Measurements from ENCODE around the gene C5orf34. TPM values are rescaled to one million over a fixed set of nuclear protein-coding genes. Genes with fewer than 3 reads are reported as not detected.

Gene C5orf34
- total and polyA plus RNA-seq, 2 of the 4 experiments (the other 2 are of a cell fraction), result 3.3 to 6.1 TPM

GRCh38 chr5:43540746-43541145 is 25.8 kb upstream of the C5orf34 start:
- H3K56ac ChIP-seq (ENCODE audit: extremely low read depth, insufficient read depth, low read length), result no peak overlapping the region
- no peaks in the 10 kb centered on the region for H4K20me1 ChIP-seq (ENCODE audit: insufficient read depth, low read length)
- H4K8ac ChIP-seq (ENCODE audit: low read depth in 2 of 2, low read length in 2 of 2), result no peak overlapping the region
- H2BK15ac ChIP-seq (ENCODE audit: low read depth, low read length), result no peak overlapping the region
- H2BK5ac ChIP-seq (ENCODE audit: low read depth, low read length, poor library complexity, severe bottlenecking), result no peak overlapping the region
- no peak overlapping the region for H3K4me2 ChIP-seq (ENCODE audit: low read depth, low read length)
- H3K27me3 ChIP-seq (ENCODE audit: control insufficient read depth, insufficient read depth, low read length), result no peaks in the 10 kb centered on the region
- no peak overlapping the region for H3K14ac ChIP-seq (replicated peaks; ENCODE audit: low read depth, low read length)
- no peaks in the 10 kb centered on the region for H3K9me1 ChIP-seq (ENCODE audit: insufficient read depth, low read length)
- H3K9me3 ChIP-seq (ENCODE audit: control insufficient read depth, insufficient read depth, low read length), result no peaks in the 10 kb centered on the region
- DNase-seq (no peak), ATAC-seq (ENCODE audit: low read depth) (no peak)
- ChIA-PET POLR2A (ENCODE audit: unreplicated experiment) (no interaction called here), CTCF (interaction anchor here (0.6 to 1.0 kb wide), 2 partner anchors 15 to 1854 kb away, joined by 3 to 4 read pairs; no protein-coding TSS in a partner anchor)
- in situ Hi-C loops (cut with MboI; ENCODE audit: low sequenced_read_pairs), result no loop called here
- TF ChIP-seq BHLHE40 (IDR thresholded peaks at IDR 0.05; ENCODE audit: low read depth, low read length), result no peak
- TF ChIP-seq CEBPB (IDR thresholded peaks at IDR 0.05; ENCODE audit: low read depth, low read length), result no peak
- TF ChIP-seq MXI1 (IDR thresholded peaks at IDR 0.05; ENCODE audit: borderline replicate concordance, low read depth, low read length), result no peak
- TF ChIP-seq CHD1 (IDR thresholded peaks at IDR 0.05; ENCODE audit: low read depth, low read length), result no peak
- TF ChIP-seq RCOR1 (IDR thresholded peaks at IDR 0.05; ENCODE audit: insufficient replicate concordance, low read length), result no peak
- TF ChIP-seq NFE2L2 (IDR thresholded peaks at IDR 0.05; ENCODE audit: low read depth, low read length), result no peak
- no peak for TF ChIP-seq RAD21 (IDR thresholded peaks at IDR 0.05; ENCODE audit: low read length)
- no peak for TF ChIP-seq FOS (IDR thresholded peaks at IDR 0.05; ENCODE audit: low read depth, low read length)
- no peak for TF ChIP-seq SMC3 (IDR thresholded peaks at IDR 0.05; ENCODE audit: low read depth, low read length)
- no peak for TF ChIP-seq RFX5 (IDR thresholded peaks at IDR 0.05; ENCODE audit: low read depth, low read length)
- TF ChIP-seq POLR2A (IDR thresholded peaks at IDR 0.05; ENCODE audit: low read depth, low read length), result no peak
- TF ChIP-seq CTCF (conservative IDR thresholded peaks at IDR 0.05; ENCODE audit: low read depth, low read length), result no peak
- no peak for TF ChIP-seq USF2 (IDR thresholded peaks at IDR 0.05; ENCODE audit: low read depth, low read length)
- no peak for TF ChIP-seq ELK1 (IDR thresholded peaks at IDR 0.05; ENCODE audit: borderline replicate concordance, low read depth, low read length)
- TF ChIP-seq MAFK (IDR thresholded peaks at IDR 0.05; ENCODE audit: low read depth, low read length), result no peak
- no peak for TF ChIP-seq MAZ (IDR thresholded peaks at IDR 0.05; ENCODE audit: borderline replicate concordance, low read depth, low read length)
- no peak overlapping the region for H2AK5ac ChIP-seq (ENCODE audit: low read depth, low read length)
- peaks cover 19 to 20% of the 10 kb centered on the region in 2 experiments for H3K79me1 ChIP-seq (ENCODE audit: low read depth in 1 of 2, low read length in 2 of 2)
- no peak overlapping the region for H2BK20ac ChIP-seq (ENCODE audit: low read depth, low read length)
- BruUV-seq (replicated peaks), result no TSS peak
- H4K5ac ChIP-seq (ENCODE audit: low read depth, low read length), result no peak overlapping the region
- no peak overlapping the region for H3K27ac ChIP-seq (ENCODE audit: insufficient read depth, low read length)
- H3K36me3 ChIP-seq (ENCODE audit: control insufficient read depth, insufficient read depth, low read length), result peaks cover 32% of the 10 kb centered on the region
- dilution Hi-C loops (cut with HindIII; ENCODE audit: low sequenced_read_pairs, unreplicated experiment), result no loop called here
- no peak overlapping the region for H3K4ac ChIP-seq (ENCODE audit: low read depth, low read length)
- H4K91ac ChIP-seq (ENCODE audit: insufficient read depth, low read depth, low read length), result no peak overlapping the region
- no peak overlapping the region for H2AFZ ChIP-seq (replicated peaks; ENCODE audit: low read length, poor library complexity)
- no peak overlapping the region for H3K18ac ChIP-seq (ENCODE audit: low read depth, low read length)
- WGBS, 2 experiments (ENCODE audit: extremely low coverage in 2 of 2, insufficient read length in 1 of 2), result no CpG with 5 or more reads among the region's 6 CpGs
- intact Hi-C loops (cut with micrococcal nuclease), result no loop called here
- no peaks in the 10 kb centered on the region for H3K4me1 ChIP-seq (ENCODE audit: control insufficient read depth, insufficient read depth, low read length)
- no peak overlapping the region for H3K23ac ChIP-seq (ENCODE audit: low read depth, low read length)
- no peak overlapping the region for H3K9ac ChIP-seq (ENCODE audit: low read depth, low read length)
- H2AK9ac ChIP-seq (replicated peaks; ENCODE audit: low read depth, low read length, poor library complexity), result no peak overlapping the region
- H3K4me3 ChIP-seq (ENCODE audit: insufficient read depth, low read depth, low read length), result no peak overlapping the region
- H2BK120ac ChIP-seq (ENCODE audit: low read depth, low read length), result no peak overlapping the region

Measured in IMR-90 (cell line).